HG02885 (cell line): ENCODE measurements around the gene TNRC6B.
"Not testable (repeated sequence)": the region's sequence is repeated elsewhere in the genome, so short reads cannot be mapped to it uniquely, and the experiment has no call there.

Source experiments
- ATAC-seq: cut with Tn5 transposase; IDR thresholded peaks from one replicate; pipeline ENCODE4 v1.9.1; 2021; ENCODE audit warnings: mild to moderate bottlenecking; ENCODE audit not compliant: unreplicated experiment, poor library complexity

Gene TNRC6B

GRCh38 chr22:40341604-40342003 lies 163.9 kb downstream of the TNRC6B start:
- no peak for ATAC-seq

- no peak for ATAC-seq
These were observed 164.8 kb downstream of the TNRC6B start for GRCh38 chr22:40342521-40342920.

- ATAC-seq = no peak
These were observed 167.5 kb downstream of the TNRC6B start for GRCh38 chr22:40345271-40345670.

GRCh38 chr22:40345815-40346184 lies 168.1 kb downstream of the TNRC6B start:
- ATAC-seq = peak; percentile 4

DNA sequence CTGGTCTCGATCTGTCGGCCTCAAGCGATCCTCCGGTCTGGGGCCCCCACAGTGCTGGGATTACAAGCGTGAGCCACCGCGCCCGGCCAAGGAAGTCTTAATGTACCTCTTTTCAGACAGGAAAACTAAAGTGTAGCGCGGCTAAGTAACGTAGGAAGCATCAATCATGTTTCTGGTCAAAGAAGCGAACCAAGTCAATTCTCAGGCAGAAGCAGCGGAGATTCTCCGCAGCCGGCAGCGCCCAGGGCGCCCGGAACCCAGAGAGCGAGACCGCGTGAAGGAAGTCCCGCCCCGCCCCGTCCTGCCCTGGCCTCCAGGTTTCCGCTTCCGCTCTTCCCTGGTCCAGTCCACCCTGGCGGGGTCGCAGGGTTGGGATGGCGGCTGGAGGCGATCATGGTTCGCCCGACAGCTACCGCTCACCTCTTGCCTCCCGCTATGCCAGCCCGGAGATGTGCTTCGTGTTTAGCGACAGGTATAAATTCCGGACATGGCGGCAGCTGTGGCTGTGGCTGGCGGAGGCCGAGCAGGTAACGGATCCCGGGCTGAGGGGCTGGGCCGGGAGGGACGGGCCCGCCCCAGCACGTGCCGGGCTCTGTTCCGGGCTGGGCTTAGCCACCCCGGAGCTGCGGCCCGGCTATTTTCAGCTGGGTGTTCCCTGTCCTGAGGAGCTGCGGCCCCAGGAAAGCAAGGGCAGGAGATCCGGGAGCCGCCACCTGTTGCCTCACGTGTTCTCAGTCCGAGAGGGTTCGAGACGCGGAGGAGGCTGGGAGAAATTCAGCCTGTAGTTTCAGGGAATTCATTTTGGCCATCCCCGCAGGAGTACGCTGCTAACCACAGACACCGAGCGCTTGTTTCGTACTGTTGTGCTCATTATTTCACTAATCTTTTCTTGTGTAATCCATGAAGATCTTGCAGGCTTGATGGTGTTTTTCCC lies 168.7 kb downstream of the TNRC6B start, which contains the start of gene ADSL:
ADSL (plus strand) TSS at position 316 of the 934 bp plus-strand sequence; CDS start at position 375, 59 bp downstream.
- peak; percentile 92 for ATAC-seq

DNA sequence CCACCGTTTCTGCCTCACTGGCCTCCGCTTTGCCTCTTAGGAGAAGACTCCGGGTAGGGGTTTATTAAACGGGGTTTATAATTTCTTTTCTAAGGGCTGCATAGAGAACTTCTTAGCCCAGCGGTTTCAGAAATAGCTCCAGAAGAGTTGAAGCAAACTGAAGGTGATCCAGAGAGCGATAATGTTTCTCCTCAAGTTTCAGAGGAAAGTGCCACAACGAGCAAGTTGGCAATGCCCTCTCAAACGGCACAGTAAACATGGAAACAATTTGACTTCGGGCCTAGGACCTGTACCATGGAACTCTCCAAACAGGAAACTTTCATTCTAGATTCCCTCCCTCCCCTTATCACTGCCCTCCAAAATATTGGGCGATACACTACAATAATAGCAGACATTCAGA lies 169.6 kb downstream of the TNRC6B start:
- ATAC-seq = no peak

- ATAC-seq = no peak
These were observed 170.4 kb downstream of the TNRC6B start for GRCh38 chr22:40348025-40348658.

DNA sequence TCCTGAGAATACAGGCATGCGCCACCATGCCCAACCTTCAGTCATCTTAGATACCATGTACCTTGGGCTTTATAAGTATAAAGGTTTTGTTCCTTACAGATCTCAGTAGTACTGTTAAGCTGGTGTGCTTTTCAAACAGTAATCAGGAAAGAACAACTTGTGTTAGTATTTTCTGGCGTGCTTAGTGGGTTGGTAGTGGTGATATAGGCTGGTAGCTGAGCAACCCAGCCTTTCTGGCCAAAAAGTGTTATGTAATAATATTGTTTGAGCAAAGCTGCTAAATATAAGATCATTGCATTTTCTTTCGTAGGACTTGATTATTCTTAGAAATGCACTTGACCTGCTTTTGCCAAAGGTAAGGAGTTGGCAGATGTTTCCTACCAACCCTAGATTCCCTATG lies 175.0 kb downstream of the TNRC6B start:
- no peak for ATAC-seq

GRCh38 chr22:40361100-40361499 lies 183.4 kb downstream of the TNRC6B start:
- ATAC-seq = no peak

DNA sequence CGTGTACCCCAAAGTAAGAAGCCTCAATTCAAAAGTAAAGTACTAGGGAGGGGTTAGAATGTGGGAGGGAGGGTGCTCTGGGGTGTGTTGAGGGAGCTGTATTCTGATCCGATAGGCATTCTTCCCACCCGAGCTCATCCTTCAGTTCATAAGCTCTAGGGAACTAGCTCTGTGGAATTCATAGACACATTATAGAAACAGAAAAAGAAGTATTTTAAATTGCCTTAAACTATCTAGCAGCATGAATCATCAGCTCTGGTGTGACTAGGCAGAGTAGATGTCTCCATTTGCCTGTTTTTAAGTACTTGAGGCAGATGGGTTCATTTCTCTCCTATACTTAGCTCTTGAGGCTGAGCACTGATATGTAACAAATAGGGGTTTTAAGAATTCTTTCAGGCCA lies 185.3 kb downstream of the TNRC6B start:
- ATAC-seq = no peak

- ATAC-seq = no peak
These were observed 186.7 kb downstream of the TNRC6B start for GRCh38 chr22:40364431-40364830.

DNA sequence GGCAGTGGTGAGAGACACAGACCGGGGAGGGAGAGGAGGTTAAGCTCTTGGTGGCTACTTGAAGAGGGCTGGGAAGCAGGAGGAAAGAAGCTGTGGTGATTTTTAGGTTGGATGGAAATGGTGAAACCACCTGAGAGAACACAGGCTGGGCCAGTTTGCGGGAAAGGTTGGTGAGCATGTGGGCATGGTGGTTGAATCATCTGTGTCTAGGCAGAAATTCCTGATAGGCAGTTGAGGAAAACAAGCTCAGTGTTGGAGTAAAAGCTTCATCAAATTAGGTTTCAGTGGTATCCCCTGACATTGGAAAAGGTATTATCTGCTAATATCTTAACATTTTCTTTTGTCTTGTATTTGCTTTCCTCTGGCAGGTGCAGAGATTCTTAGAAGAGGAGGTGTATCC lies 188.3 kb downstream of the TNRC6B start:
- no peak for ATAC-seq

- ATAC-seq = no peak
These were observed 189.6 kb downstream of the TNRC6B start for GRCh38 chr22:40367342-40367741.

GRCh38 chr22:40368016-40368415 lies 190.3 kb downstream of the TNRC6B start:
- ATAC-seq = no peak

- ATAC-seq = no peak
These were observed 191.1 kb downstream of the TNRC6B start for GRCh38 chr22:40368836-40369235.

DNA sequence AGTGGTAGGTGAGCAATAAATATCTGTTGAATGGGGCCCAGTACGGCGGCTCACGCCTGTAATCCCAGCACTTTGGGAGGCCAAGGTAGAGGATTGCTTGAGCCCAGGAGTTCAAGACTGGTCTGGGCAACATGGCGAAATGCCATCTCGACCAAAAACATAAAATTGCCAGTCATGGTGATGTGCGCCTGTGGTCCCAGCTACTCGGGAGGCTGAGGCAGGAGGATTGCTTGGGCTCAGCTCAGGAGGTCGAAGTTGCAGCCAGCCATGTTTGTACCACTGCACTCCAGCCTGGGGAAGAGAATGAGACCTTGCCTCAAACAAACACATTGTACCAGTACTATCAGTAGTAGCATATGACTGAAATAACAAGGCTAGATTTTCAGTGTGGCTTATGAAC lies 196.8 kb downstream of the TNRC6B start:
- no peak for ATAC-seq

DNA sequence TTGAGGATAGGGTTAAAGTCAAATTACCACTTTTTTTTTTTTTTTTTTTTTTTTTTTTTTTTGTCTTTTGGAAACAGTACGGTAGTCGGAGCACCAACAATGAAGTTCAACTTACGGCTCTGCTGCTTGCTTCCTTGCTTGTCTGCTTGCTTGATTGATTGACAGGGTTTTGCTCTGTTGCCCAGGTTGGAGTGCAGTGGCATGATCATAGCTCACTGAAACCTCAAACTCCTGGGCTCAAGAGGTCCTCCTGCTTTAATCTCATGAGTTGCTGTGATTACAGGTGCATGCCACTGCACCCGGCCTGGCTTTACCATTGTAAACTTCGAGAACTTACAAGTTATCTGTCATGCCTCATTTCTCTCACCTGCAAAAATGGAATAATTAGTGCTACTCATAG lies 198.4 kb downstream of the TNRC6B start:
- no peak for ATAC-seq

- ATAC-seq = no peak
These were observed 200.2 kb downstream of the TNRC6B start for GRCh38 chr22:40377931-40378330.

DNA sequence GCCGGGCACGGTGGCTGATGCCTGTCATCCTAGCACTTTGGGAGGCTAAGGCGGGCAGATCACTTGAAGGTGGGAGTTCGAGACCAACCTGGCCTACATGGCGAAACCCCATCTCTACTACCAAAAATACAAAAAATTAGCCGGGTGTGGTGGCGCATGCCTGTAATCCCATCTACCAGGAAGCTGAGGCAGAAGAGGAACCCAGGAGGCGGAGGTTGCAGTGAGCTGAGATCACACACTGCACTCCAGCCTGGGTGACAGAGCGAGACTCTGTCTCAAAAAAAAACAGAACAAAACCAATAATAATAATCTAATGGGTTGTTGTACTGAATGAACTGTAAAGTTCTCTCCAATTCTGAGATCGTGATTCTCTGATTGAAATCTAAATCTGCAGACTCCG lies 200.7 kb downstream of the TNRC6B start:
- ATAC-seq = not testable (repeated sequence)

- no peak for ATAC-seq
These were observed 203.7 kb downstream of the TNRC6B start for GRCh38 chr22:40381461-40381860.

GRCh38 chr22:40383905-40384304 lies 206.2 kb downstream of the TNRC6B start:
- ATAC-seq = no peak
